Measurements from ENCODE around the gene LILRB5. TPM values are rescaled to one million over a fixed set of nuclear protein-coding genes. Genes with fewer than 3 reads are reported as not detected.
"Not testable (repeated sequence)": the region's sequence is repeated elsewhere in the genome, so short reads cannot be mapped to it uniquely, and the experiment has no call there.

LILRB5 gene
- total RNA-seq, 2 experiments from 2014 or later: 0.28 to 0.36 TPM

GRCh38 chr19:54281729-54282075 is 24.6 kb upstream of the LILRB5 start:
- DNase-seq; POLR2A ChIA-PET; H3K27ac Mint-ChIP-seq; ATAC-seq (ENCODE audit: low read depth); H3K4me3 Mint-ChIP-seq; H3K9me3 Mint-ChIP-seq; H3K36me3 Mint-ChIP-seq: not testable (repeated sequence)
- H3K4me1 Mint-ChIP-seq: peaks cover 11% of the 10 kb centered on the region
- H3K27me3 Mint-ChIP-seq: peaks cover 35% of the 10 kb centered on the region

- no peaks in the 10 kb centered on the region for H3K36me3 Mint-ChIP-seq
- POLR2A ChIA-PET: no interaction called here
- H3K9me3 Mint-ChIP-seq: no peaks in the 10 kb centered on the region
- ATAC-seq (ENCODE audit: low read depth): no peak
- H3K27ac Mint-ChIP-seq: no peak within 1 kb of the TSS
- peaks cover 11% of the 10 kb centered on the region for H3K4me1 Mint-ChIP-seq
- peaks cover 34% of the 10 kb centered on the region for H3K27me3 Mint-ChIP-seq
- no peak within 1 kb of the TSS for H3K4me3 Mint-ChIP-seq
- no peak for DNase-seq
These were observed 24.1 kb upstream of the LILRB5 start, which contains the start of gene LILRB2 for GRCh38 chr19:54281007-54281728. Gene LILRB2, minus strand, starts transcription at chr19:54281110. Its CDS starts 614 bp downstream, at chr19:54280496.

- Mint-ChIP-seq H3K4me1 (peaks cover 11% of the 10 kb centered on the region), H3K27me3 (peaks cover 34% of the 10 kb centered on the region)
- POLR2A ChIA-PET; H3K4me3 Mint-ChIP-seq; ATAC-seq (ENCODE audit: low read depth); H3K36me3 Mint-ChIP-seq; DNase-seq; H3K9me3 Mint-ChIP-seq; H3K27ac Mint-ChIP-seq: not testable (repeated sequence)
These were observed 23.4 kb upstream of the LILRB5 start for GRCh38 chr19:54280441-54280840.

- Mint-ChIP-seq H3K27me3 (peaks cover 34% of the 10 kb centered on the region), H3K4me1 (peaks cover 11% of the 10 kb centered on the region)
- H3K36me3 Mint-ChIP-seq; POLR2A ChIA-PET; H3K4me3 Mint-ChIP-seq; H3K9me3 Mint-ChIP-seq; H3K27ac Mint-ChIP-seq; DNase-seq; ATAC-seq (ENCODE audit: low read depth): not testable (repeated sequence)
These were observed 23.0 kb upstream of the LILRB5 start for GRCh38 chr19:54280025-54280424.

DNA sequence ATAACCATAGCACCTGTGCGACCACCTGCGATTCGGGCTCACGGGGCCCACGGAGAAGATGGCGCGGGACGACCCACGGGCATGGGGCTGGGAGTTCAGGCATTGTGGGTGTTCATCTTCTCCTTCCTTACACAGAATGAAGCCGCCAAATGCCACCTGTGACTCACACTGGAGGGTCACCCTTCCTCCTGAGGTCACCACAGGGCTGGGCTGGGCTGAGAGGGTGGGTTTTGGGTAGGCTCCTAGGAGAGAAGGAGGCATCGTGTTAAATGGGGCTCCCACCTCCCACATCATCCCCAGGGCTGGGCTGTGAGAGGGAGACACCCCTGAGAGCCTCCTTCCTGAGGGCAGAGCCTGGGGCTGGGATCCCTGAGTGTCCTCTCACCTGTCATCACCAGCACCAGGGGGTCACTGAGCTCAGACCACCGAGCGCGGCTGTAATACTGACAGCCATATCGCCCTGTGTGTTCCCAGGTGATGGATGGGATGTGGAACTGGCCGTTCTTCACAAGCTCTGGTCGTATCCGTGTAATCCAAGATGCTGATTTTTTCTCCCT is 22.4 kb upstream of the LILRB5 start:
- H3K9me3 Mint-ChIP-seq: no peaks in the 10 kb centered on the region
- POLR2A ChIA-PET: no interaction called here
- no peak overlapping the region for H3K27ac Mint-ChIP-seq
- no peaks in the 10 kb centered on the region for H3K36me3 Mint-ChIP-seq
- no peak overlapping the region for H3K4me3 Mint-ChIP-seq
- H3K27me3 Mint-ChIP-seq: peaks cover 30% of the 10 kb centered on the region
- H3K4me1 Mint-ChIP-seq: peaks cover 7% of the 10 kb centered on the region
- ATAC-seq (ENCODE audit: low read depth) (no peak), DNase-seq (no peak)

DNA sequence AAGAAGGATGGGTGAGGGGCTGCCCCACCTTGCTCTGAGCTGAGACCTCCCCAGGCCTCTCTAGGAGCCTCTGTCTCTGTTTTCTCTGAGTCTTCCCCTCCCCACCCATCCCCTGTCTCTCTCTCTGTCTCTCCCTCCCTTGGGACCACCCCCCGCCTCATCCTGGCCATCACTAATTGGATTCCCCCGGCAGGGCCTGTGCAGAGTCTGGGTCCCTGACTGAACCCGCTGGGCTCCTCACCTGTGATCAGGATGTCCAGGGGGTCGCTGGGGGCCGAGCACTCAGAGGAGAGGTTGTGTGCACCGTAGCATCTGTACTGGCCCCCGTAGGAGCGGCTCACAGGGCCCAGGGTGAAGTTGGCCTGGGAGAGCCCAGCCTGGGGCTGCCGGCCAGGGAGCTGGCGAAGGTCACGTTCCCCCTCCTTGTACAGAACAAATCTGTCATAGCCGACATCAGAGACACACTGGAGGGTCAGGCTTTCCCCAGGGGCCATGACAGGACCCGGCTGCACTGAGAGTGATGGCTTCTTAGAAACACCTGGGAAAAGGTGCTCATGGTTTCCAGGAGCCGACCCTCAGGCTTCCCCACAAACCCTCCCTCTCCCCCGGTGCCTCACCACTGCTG is 21.6 kb upstream of the LILRB5 start:
- H3K36me3 Mint-ChIP-seq; ATAC-seq (ENCODE audit: low read depth); H3K4me1 Mint-ChIP-seq; POLR2A ChIA-PET; DNase-seq; H3K9me3 Mint-ChIP-seq; H3K27ac Mint-ChIP-seq; H3K4me3 Mint-ChIP-seq: not testable (repeated sequence)
- peaks cover 33% of the 10 kb centered on the region for H3K27me3 Mint-ChIP-seq

DNA sequence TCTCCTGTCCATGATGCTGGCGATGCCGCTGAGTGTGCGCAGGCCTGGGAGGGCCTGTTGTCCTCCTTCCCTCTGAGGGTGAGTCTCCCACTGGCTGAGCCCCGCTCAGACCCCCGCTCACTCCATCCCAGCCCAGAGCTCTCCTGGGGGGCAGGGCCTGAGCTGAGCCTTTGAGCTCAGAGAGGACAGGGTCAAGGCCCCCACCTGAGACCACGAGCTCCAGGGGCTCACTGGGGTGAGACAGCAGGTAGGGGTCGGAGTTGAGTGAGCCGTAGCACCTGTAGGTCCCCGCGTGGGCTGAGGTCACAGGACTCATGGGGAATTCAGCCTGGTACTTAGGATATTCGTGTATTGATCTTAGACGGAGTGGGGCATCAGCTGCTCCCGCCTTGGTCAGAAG is 21.0 kb upstream of the LILRB5 start:
- H3K4me3 Mint-ChIP-seq; POLR2A ChIA-PET; H3K4me1 Mint-ChIP-seq; ATAC-seq (ENCODE audit: low read depth); DNase-seq; H3K27ac Mint-ChIP-seq; H3K36me3 Mint-ChIP-seq; H3K9me3 Mint-ChIP-seq: not testable (repeated sequence)
- H3K27me3 Mint-ChIP-seq: peaks cover 33% of the 10 kb centered on the region

- H3K9me3 Mint-ChIP-seq; H3K4me3 Mint-ChIP-seq; DNase-seq; H3K36me3 Mint-ChIP-seq; H3K27ac Mint-ChIP-seq; H3K4me1 Mint-ChIP-seq; ATAC-seq (ENCODE audit: low read depth): not testable (repeated sequence)
- peaks cover 29% of the 10 kb centered on the region for H3K27me3 Mint-ChIP-seq
- POLR2A ChIA-PET: interaction anchor here (0.6 kb wide), 2 partner anchors 13 to 69 kb away, joined by 4 read pairs; no protein-coding TSS in a partner anchor
These were observed 20.1 kb upstream of the LILRB5 start for GRCh38 chr19:54277111-54277615.

DNA sequence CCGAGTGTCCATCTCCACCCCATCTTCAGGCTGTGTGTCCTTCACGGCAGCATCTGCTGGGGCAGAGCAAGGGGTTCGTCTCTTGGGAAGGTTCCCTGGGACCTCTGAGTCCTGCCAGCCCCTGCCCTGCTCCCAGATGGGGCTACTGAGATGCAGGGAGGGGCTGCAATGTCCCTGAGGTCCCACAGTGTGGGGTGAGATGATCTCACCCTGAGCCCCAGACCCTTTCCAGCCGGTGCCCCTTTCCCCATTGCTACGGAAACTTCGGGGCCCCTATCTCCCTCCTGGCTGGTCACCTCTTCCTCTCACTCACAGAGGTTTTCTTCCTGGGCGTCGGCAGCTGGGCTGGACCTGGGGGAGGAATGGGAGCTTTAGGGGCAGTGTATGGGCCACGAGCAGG is 18.9 kb upstream of the LILRB5 start:
- Mint-ChIP-seq H3K36me3 (no peaks in the 10 kb centered on the region), H3K27me3 (peaks cover 23% of the 10 kb centered on the region), H3K4me1 (no peaks in the 10 kb centered on the region), H3K27ac (no peak overlapping the region), H3K9me3 (no peaks in the 10 kb centered on the region), H3K4me3 (no peak overlapping the region)
- POLR2A ChIA-PET: no interaction called here
- DNase-seq (no peak), ATAC-seq (ENCODE audit: low read depth) (no peak)

DNA sequence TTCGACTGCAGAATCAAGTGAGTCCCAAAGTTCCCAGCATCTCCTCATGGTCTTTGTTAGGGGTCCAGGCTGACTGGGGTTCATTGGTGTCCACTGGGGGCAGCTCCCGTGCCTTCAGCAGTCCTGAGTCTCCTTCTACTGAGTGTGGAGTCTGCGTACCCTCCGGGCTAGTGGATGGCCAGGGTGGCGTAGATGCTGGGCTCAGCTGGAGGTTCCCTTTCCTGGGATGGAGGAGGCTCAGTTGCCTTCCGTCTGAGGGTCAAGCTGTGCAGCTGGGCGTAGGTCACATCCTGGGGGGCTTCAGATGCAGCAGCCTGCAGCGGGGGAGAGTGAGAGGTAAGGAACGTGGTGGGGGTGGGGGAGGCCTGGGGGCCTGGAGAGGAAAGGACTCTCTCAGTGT is 17.4 kb upstream of the LILRB5 start:
- DNase-seq; H3K4me1 Mint-ChIP-seq; ATAC-seq (ENCODE audit: low read depth); H3K9me3 Mint-ChIP-seq; H3K4me3 Mint-ChIP-seq; POLR2A ChIA-PET; H3K36me3 Mint-ChIP-seq; H3K27ac Mint-ChIP-seq: not testable (repeated sequence)
- peaks cover 11% of the 10 kb centered on the region for H3K27me3 Mint-ChIP-seq

DNA sequence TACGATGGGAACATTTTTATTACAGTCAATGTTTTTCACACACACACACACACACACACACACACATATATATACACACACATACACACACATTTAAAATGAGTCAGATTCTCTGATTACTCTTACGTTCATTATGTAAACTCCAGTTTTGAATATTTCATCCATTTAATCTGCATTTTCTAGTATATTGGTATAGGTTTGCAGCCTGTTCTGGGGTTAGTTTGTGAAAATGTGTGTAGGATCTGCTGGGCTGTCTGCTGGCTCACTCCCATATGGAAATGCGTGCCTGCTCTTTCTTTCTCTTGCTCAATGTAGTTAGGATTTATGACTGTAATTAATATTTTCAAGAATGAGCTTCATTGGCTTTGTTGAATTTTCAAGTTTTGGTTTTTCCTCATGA is 16.7 kb upstream of the LILRB5 start:
- no peak for DNase-seq
- Mint-ChIP-seq H3K36me3 (no peaks in the 10 kb centered on the region), H3K9me3 (no peaks in the 10 kb centered on the region), H3K4me1 (no peaks in the 10 kb centered on the region), H3K4me3 (no peak overlapping the region), H3K27me3 (peaks cover 9% of the 10 kb centered on the region), H3K27ac (no peak overlapping the region)
- POLR2A ChIA-PET: no interaction called here
- ATAC-seq (ENCODE audit: low read depth): no peak

DNA sequence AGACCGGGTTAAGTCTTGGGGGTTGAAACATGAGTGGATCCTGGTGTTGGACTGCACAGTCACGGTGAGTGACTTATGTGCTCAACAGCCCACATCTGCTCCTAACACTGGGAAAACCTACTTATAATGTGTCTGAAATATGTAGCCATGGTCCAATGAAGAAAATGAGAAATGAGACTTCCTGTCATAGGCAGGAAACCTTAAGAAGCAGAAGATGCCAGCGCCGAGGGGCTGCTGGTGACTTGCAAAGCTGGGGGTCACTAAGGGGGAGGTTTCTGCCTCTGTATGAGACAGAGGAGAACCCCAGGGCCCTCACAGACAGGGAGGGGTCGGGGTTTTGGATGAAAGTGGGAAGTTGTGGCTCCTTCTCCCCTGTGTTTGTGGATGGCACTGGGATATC is 15.1 kb upstream of the LILRB5 start:
- POLR2A ChIA-PET: not testable (repeated sequence)
- peaks cover 11% of the 10 kb centered on the region for H3K27me3 Mint-ChIP-seq

DNA sequence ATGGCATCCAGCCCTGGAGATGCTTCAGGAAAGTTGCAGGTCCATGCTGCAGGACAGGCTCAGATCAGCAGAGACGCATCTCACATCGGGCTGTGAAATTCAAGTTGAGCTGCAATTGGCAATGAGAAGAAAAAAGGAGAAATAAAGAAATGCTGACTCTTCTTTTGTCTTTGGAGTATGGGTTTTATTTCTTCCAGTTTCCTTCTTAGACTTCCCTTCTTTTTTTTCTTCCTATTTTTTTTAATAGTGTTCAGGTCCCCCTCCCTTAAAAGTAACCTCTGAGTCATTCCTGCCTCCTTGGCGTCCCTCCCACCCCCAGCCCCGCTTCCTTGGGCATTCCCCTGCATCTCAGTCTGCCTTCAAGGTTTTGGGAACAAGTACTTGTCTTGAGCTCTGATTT is 14.5 kb upstream of the LILRB5 start:
- POLR2A ChIA-PET; H3K36me3 Mint-ChIP-seq; H3K9me3 Mint-ChIP-seq; H3K4me1 Mint-ChIP-seq; H3K4me3 Mint-ChIP-seq; H3K27ac Mint-ChIP-seq; DNase-seq; ATAC-seq (ENCODE audit: low read depth): not testable (repeated sequence)
- H3K27me3 Mint-ChIP-seq: peaks cover 14% of the 10 kb centered on the region

More for the DNA sequence above, 15.1 kb upstream of the LILRB5 start:
- DNase-seq; H3K4me3 Mint-ChIP-seq; H3K27ac Mint-ChIP-seq; H3K9me3 Mint-ChIP-seq; H3K36me3 Mint-ChIP-seq; ATAC-seq (ENCODE audit: low read depth); H3K4me1 Mint-ChIP-seq: not testable (repeated sequence)

DNA sequence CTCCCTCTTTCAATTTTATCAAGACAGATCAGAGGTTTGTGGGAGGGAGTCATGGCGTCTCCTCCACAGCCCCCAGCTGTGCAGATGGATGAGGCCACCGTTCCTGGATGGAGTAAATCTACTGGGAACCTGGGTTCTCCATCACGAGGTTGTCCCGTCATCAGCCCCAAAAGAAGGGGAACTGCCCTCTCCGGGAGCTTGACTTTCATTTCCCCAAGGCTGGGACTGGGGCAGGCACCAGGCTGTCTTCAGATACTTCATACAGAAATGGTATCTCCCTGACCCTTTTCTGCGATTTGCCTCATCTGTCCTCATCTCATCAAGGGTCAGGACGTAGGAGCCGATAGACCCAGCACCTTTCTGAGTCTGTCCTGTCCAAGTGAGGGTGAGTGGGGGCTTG is 14.0 kb upstream of the LILRB5 start:
- no peaks in the 10 kb centered on the region for H3K36me3 Mint-ChIP-seq
- ATAC-seq (ENCODE audit: low read depth) (no peak), DNase-seq (no peak)
- H3K27ac Mint-ChIP-seq: no peak overlapping the region
- no peaks in the 10 kb centered on the region for H3K4me1 Mint-ChIP-seq
- no peaks in the 10 kb centered on the region for H3K9me3 Mint-ChIP-seq
- no peak overlapping the region for H3K4me3 Mint-ChIP-seq
- peaks cover 18% of the 10 kb centered on the region for H3K27me3 Mint-ChIP-seq
- POLR2A ChIA-PET: no interaction called here

Measured in activated naive CD8-positive, alpha-beta T cell treated with anti-CD3 and anti-CD28 coated beads, Interleukin-2, amount 10 ng/mL, durations not matched to agents 7 days and 5 days (primary cell).